Activated CD4-positive, alpha-beta T cell treated with anti-CD3 and anti-CD28 coated beads, Interleukin-2, amount 50 U/mL, for 16 hours (primary cell): Measurements from ENCODE around the gene AP3D1.
"Not testable (repeated sequence)": the region's sequence is repeated elsewhere in the genome, so short reads cannot be mapped to it uniquely, and the experiment has no call there.

ENCODE experiments used
- DNase-seq: peaks from one replicate; pipeline ENCODE4 v3.0.0-alpha.2; 2020

AP3D1 gene

DNA sequence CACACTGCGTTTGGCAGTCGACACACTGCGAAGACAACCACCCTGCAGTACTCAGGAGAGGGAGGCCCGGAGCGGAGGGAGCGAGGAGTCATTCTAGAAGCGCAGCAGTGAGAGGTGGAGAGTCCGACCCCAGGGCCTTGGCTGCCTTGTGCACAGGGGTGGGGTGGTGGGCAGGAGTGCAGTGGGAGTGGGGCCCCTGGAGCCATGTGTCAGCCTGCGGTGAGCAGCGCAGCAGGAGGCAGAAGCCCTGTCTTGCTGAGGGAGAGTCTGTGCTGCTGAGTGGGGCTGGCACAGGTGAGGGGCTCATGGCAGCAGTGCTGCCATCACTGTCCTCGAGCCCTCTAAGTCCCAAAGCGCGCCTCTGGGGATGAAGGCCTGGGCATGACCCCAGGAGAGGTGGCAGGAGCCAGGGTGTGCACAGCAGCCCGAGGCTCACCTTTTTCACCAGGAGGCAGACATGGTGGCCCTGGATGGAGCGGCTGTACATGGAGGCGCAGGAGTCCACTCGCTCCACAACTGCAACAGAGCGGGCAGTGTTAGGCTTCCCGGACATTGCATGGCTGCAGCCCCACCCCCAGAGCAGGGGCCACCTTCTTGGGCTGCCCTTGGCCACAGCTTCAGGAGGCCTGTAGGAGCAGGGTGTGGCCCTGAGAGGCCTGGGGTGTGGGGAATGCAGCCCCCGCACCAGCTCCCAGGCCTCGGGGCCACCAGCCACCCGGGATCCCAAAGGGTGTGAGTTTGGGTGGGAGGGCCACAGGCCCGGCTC is 42.9 kb downstream of the AP3D1 start:
- no peak for DNase-seq

DNA sequence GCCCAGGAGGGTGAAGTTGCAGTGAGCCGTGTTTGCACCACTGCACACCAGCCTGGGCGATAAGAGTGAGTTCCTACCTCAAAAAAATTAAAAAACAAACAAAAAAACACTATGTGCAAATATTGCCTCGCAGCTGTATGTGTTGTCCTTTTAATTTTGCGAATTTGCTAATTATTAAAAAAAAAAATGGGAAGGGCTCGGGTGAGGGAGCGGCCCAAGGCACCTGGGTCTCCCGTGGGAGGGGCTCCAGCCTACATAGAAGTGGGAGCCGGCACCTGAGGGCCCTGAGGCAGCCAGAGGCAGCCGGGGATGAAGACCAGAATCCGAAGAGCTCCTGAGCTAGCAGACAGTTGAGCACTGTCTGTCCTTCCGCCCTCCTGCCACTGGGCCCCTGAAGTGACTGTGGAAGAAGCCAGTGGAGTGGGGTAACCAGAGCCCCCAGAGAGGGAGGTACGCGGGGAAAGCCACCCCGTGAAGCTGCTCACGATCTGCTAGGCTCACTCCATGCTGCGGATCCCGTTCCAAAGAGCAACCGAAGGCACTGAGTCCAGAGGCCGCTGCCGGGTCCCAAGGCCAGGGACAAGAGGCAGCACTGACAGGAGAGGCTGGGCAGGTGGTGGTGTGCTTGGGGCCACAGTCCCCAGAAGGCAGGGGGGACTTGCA is 48.2 kb downstream of the AP3D1 start:
- no peak for DNase-seq

DNA sequence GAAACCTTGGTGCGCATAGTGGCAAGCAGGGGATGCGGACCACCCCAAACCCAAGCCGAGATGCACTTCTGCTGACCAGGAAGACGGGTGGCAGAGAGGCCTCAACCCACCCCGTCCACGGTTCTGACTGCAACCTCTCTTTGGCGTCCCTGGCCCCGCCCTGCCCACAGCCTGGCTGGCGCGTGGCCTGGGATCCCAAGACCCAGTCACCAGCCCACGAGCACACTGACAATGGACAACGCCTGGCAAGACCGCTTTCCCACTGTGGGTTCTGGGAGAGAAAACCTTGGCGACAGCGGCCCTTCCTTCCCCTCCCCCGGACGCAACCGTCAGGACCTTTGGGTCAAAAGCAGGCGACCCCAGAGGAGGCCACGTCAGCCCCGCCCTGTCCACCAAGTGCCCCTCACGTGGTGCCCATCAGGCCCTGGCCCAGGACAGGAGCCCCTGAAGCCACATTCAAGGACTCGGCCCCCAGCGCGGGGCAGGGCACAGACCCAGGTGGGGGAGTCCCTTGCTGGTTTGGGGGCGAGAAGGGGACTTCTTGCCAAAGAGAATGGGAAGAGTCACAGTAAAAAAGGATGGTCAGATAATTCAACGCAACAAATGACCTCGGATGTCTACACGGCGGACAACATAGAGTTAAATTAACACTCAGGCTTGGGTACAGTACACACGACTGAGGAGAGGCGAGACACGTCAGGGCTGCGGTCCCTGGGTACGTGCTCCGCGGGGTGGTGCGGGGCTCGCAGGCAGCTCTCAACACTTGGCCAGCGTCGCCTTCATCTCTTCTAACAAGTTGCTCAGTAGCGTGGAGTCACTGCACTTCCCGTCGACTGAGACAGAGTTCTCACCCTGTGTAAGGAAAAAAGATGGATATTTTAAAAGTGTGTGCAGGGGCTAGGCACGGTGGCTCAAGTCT is 49.7 kb downstream of the AP3D1 start:
- no peak for DNase-seq

DNA sequence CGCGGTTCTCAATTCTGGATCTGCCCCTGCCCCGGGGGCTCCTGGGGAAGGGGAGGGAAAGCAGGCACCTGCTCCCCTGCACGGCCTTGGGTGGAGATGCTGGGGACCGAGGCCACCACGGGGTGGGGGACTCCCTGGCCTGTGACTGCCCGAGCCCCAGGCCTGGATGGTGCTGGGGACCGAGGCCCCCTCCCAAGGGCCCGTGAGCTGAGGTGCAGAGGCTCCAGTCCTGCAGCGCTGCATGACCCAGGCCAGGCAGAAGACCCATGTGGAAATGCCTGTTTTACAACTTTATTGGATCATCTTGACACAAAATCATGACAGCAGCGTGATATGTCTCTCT is 50.7 kb downstream of the AP3D1 start:
- DNase-seq = no peak

DNA sequence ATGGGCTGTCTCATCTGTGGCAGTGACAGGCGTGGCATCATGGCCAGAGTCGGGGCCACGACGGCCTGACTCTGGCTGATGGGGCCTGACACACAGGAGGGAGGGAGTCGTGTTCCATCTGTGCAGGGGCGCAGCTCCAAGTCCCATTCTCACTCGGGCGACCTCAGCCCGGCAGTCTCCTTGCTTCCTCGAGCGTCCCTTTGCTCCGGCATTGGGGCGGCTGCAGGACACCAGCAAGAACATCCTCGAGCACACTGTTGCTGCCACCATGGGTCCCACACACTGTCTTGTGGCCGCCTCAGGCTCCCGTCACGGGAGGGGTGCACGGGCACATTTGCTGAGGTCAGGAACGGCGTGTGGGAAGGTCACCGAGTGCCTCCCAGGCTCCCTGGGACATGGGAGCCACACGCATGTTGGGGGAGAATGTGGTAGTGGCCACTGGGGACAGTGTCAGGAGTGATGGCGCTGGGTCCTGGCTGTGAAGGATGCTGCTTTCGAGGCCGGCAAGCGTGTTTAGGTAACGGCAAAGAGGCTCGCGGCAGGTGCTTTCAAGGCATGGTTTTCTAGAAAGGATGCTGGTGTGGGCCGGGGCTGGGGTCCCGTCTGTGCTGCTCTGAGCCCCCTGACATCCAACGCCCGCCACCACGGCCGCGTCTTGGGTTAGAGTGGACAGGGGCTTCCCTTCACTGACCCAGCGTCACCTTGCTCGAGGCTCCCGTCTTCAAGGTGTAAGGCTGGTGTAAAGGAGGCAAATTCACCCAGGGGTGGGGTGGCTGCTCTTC is 51.2 kb downstream of the AP3D1 start:
- no peak for DNase-seq

- DNase-seq = no peak
Measured at GRCh38 chr19:2099054-2099501, 52.3 kb downstream of the AP3D1 start.

DNA sequence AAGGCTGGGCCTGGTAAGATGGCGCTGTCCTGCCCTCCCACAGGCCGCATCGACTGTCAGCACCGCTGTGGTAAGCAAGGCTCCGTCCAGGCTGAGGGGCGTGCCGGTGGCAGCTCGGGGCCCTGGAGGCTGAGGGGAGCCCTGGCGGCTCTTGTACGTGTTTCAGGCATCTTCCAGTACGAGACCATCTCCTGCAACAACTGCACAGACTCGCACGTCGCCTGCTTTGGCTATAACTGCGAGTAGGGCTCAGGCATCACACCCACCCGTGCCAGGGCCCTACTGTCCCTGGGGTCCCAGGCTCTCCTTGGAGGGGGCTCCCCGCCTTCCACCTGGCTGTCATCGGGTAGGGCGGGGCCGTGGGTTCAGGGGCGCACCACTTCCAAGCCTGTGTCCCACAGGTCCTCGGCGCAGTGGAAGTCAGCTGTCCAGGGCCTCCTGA is 53.5 kb downstream of the AP3D1 start:
- no peak for DNase-seq

DNA sequence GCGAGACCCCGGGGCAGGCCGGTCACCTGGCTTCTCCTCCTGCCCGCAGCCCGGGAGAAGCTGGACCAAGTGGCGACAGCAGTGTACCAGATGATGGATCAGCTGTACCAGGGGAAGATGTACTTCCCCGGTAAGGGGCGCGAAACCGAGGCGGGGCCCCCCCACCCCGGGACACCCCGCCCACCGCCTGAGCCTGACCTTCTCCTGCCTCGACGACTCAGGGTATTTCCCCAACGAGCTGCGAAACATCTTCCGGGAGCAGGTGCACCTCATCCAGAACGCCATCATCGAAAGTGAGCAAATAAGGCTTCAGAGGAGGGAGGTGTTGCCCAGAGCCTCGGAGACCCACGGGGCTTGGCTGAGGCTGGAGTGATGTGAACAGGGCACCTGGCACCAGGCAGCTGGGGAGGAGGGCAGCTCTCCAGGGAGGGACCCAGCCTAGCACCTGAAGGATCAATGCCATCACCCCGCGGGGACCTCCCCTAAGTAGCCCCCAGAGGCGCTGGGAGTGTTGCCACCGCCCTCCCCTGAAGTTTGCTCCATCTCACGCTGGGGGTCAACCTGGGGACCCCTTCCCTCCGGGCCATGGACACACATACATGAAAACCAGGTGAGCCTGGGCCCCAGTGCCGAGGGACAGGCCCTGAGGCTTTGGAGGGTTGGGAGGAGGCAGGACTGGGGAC is 54.0 kb downstream of the AP3D1 start:
- DNase-seq = peak; percentile 45

DNA sequence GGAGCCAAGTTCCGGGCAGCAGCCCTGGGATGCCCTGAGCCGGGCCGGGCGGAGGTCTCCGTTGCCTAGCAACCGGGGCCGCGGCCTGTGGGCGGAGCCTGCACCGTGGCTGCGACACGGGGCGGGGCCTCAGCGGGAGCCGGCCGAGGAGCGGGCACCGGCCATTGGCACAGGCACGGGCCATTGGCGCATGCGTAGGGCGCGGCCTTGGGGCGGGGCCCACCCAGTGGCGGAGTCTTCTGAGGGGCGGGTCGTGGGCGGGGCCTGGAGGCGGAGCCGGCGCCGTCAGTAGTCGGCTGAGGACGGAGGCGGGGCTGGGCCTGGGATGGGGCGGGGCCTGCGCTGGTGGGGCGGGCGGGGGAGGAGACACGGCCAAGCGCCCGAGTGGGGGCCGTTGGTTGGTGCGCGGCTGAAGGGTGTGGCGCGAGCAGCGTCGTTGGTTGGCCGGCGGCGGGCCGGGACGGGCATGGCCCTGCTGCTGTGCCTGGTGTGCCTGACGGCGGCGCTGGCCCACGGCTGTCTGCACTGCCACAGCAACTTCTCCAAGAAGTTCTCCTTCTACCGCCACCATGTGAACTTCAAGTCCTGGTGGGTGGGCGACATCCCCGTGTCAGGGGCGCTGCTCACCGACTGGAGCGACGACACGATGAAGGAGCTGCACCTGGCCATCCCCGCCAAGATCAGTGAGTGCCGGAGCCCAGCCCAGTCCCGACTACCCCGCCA is 54.7 kb downstream of the AP3D1 start, which contains the start of gene IZUMO4:
IZUMO4 (plus strand) TSS at position 436 of the 723 bp plus-strand sequence; CDS start at position 467, 31 bp downstream.
- peak; percentile 100 for DNase-seq

DNA sequence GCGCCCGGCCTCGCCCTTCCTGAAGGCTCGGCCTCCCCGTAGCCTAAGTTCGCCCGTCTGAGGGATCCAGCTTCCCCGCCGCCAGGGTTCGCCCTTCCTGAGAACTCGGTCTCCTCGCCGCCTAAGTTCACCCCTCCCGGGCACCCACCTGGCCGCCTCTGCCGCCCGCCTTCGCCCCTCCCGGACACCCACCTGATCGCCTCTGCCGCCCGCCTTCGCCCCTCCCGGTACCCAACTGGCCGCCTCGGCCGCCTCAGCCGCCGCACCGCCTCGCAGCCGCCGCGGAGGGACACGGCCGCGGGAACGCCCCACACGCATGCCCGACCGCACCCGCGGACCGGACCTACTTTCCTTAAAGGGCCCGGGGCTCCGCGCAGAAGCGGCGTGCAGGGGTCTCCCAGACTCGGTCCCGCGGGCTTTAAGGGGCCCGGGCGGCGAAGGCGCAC is 55.3 kb downstream of the AP3D1 start, which contains the start of gene MOB3A:
MOB3A (minus strand) TSS at position 293 of the 446 bp plus-strand sequence. CDS start 17,766 bp downstream, outside the sequence.
- peak; percentile 87 for DNase-seq

DNA sequence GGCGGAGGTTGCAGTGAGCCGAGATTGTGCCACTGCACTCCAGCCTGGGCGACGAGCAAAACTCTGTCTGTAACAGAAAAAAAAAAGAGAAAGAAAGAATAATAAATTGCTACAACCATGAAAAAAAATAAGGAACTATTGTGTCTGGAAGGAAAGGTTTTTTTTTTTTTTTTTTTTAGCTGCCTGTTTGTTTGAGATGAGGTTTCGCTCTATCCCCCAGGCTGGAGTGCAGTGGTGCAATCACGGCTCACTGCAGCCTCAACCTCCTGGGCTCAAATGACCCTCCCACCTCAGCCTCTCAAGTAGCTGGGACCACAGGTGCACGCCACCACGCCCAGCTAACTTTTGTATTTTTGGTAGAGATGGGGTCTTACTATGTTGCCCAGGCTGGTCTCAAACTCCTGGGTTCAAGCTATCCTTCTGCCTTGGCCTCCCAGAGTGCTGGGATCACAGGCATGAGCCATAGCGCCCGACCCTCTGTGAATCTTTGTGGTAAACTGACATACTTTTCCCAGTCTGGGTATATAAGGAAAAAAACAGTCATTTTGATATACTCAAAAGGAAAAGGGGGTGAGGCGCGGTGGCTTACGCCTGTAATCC is 59.3 kb downstream of the AP3D1 start:
- not testable (repeated sequence) for DNase-seq

- DNase-seq = no peak
Measured at GRCh38 chr19:2089727-2090053, 61.7 kb downstream of the AP3D1 start.

DNA sequence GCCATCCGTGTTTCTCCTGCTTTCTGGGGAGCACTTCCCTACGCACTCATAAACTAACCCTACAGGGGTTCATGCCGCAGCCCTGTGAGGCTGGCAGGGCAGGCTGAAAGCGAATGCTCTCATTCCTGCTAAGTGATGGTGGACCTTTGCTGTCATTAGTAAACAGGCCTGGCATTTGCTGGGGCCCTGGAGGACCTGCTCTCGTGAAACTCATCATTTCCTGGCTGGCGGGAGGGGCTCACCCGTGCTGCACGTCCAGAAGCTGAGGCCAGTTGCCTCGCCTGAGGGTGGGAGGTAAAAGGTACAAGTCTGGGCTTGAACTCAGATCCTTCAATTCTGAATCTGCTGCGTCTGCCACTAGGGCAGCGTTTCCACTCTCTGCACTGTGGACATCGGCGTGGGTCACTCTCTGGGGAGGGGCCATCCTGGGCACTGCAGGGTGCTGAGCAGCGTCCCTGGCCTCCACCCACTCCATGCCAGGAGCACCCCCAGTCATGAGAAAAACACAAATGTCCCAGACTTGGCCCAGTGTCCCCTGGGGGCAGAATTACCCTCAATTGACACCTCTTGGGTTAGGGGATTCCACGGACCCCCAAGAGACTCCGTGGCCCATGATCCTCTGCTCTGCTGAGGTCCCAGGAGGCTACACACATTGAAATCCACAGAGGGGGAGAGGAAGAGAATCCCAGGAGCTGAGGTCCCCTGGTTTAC is 62.2 kb downstream of the AP3D1 start:
- peak; percentile 25 for DNase-seq

GRCh38 chr19:2087621-2088100 is 63.7 kb downstream of the AP3D1 start:
- DNase-seq = peak; percentile 35

DNA sequence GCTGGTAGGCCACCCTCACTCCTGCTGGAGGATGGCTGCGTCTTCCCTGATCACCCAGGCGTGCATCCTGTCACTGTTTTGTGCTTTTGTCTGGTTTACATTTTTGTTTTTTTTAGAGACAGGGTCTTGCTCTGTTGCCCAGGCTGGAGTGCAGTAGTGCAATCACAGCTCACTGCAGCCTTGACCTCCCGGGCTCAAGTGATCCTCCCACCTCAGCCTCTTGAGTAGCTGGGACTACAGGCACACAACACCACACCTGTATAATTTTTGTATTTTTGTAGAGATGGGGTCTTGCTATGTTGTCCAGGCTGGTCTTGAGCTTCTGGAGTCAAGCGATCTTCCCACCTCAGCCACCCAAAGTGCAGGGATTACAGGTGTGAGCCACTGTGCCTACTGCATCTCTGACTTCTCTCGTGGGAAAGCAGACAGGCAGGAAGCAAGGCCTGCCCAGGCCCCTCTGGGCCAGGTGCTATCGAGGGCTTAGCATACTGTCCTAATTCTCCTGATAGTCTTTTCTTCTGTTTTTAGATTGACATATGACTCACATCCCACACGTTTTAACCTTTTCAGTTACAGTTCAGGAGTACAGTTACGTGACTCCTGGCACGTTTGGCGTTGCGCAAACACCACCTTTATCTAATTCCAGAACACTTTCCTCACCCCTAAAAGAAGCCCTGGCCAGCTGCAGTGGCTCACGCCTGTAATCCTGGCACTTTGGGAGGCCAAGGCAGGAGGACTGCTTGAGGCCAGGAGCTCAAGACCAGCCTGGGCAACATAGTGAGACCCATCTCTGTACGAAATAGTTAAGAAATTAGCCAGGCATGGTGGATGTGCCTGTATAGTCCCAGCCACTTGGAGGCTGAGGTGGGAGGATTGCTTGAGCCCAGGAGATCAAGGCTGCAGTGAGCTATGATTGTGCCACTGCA is 64.4 kb downstream of the AP3D1 start:
- DNase-seq = peak; percentile 64

GRCh38 chr19:2084993-2085720 is 66.2 kb downstream of the AP3D1 start:
- DNase-seq = peak; percentile 98

- peak; percentile 86 for DNase-seq
Measured at GRCh38 chr19:2083174-2083854, 68.1 kb downstream of the AP3D1 start.
